G401 (cell line): ENCODE results near the gene ADGRG7. TPM values are rescaled to one million over a fixed set of nuclear protein-coding genes. Genes with fewer than 3 reads are reported as not detected.

ENCODE experiments used
- DNase-seq: peaks from one replicate; pipeline ENCODE4 v3.0.0-alpha.2; 2015; ENCODE audit warnings: low spot score
- in situ Hi-C: cut with HindIII; loops from 2 replicates; pipeline ENCODE4 v1.10.0; 2016; ENCODE audit warnings: low sequenced_read_pairs, mixed read lengths
- total RNA-seq: library from RNA; depleted of rRNA; stranded (reverse); fragments of >200 nt; shearing (Covaris generic); gene quantifications from 2 replicates; pipeline ENCODE4 v1.2.3, GENCODE V29; 2014

The ADGRG7 gene
- total RNA-seq, 1 experiment from 2014 or later: not detected

DNA sequence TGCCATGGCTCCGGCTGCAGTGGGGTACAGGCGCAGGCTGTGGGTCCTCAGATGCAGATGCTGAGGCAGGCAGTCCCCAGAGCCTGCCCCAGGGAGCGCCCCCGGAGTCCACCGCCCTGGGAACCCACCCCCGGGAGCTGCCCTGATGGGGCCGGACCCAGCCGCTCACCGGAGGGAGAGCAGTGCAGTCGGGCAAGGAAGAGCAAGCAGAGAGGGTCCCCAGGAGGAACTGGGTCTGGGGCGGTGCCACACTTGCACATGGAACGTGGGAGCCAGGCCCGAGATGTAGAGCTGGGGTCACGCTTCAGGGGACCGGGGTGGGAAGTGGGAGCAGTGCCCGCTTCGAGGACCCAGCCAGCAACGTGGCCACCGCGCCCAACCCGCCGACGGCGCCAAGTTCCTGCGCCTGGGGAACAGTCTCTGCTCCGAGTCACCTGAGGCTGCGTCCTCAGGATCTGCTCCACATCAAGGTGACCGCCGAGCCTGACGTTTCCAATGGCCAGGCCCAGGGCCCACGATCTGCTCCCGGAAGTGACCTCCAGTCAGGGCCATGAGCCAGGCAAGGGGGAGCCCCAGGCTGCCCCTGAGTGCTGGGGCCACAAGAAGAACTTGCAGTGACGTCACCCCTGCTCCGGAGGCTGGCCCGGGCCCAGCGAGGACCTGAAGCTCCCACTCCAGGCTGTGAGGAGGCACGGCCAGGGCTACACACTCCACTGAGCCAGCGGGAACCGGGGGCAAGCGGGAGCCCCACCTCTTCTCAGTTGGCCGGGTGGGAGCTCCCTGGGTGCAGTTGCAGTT is 72.9 kb downstream of the ADGRG7 start:
- in situ Hi-C loops: no loop called here
- DNase-seq: no peak

- in situ Hi-C loops: no loop called here
- DNase-seq: no peak
Measured at GRCh38 chr3:100682854-100683760, 73.7 kb downstream of the ADGRG7 start.

DNA sequence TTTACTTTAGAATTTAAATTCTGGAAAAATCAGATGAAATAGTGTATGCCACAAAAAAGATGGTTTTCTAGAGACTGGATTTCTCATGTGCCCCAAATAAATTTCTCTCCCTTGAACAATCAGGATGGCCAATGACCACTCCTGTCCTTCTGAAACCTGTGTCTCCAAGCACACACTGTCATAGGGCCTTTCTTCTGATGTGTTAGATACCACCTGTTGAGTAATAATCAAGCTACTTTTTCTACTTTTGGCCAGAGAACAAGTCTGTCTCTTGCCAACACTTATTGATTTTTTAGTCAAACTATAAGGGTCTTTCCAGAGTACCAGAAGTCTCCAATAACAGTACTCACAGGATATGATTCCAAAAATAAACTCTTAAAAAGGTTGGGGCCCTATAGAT is 83.8 kb downstream of the ADGRG7 start:
- no peak for DNase-seq
- in situ Hi-C loops: no loop called here

- in situ Hi-C loops: no loop called here
- no peak for DNase-seq
Measured at GRCh38 chr3:100695696-100696095, 86.3 kb downstream of the ADGRG7 start.

- DNase-seq: no peak
- in situ Hi-C loops: no loop called here
Measured at GRCh38 chr3:100696161-100696560, 86.8 kb downstream of the ADGRG7 start.

GRCh38 chr3:100697172-100697571 is 87.8 kb downstream of the ADGRG7 start:
- DNase-seq: no peak
- in situ Hi-C loops: no loop called here

- in situ Hi-C loops: no loop called here
- no peak for DNase-seq
Measured at GRCh38 chr3:100697723-100698285, 88.4 kb downstream of the ADGRG7 start.

DNA sequence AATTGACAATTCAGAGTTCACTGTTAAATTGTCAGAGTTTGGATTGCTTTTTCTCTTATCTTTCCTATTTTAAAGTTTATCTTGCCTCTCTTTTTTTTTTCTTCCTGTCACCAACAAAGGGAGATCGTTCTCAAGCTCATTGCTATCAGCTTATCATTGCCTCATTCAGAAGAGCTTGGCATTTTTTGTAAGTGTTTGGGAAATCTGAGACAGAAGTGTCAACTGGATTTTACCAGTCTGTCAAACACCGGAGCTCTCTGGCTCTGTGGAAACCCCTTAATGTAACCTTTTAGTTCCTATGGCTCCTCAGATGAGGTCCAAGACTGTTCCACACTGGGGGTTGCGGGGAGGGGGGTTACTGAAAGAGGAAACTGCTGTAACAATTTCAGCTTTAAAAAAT is 89.3 kb downstream of the ADGRG7 start:
- no peak for DNase-seq
- in situ Hi-C loops: no loop called here

GRCh38 chr3:100700708-100701107 is 91.3 kb downstream of the ADGRG7 start:
- in situ Hi-C loops: no loop called here
- no peak for DNase-seq

GRCh38 chr3:100702082-100702979 is 92.9 kb downstream of the ADGRG7 start:
- DNase-seq: no peak
- in situ Hi-C loops: no loop called here

DNA sequence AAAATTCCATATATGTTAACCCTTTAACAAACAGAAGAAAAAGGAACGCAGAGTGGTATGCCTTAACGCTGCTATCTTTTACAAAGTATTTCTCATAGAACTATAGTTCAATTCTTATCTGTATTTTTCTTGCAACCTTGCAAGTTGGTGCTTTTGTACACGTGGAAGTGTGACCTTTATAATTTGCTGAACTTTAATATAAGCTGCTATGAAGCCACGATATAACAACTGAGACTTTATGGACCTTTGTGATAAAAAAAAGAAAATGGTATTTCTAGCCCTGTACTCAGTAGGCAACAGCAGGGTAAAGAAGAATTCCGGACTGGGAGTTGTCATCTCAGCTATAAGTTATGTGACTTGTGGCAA is 93.6 kb downstream of the ADGRG7 start:
- in situ Hi-C loops: no loop called here
- no peak for DNase-seq

GRCh38 chr3:100703865-100704264 is 94.5 kb downstream of the ADGRG7 start:
- DNase-seq: no peak
- in situ Hi-C loops: no loop called here

GRCh38 chr3:100706365-100706764 is 97.0 kb downstream of the ADGRG7 start:
- DNase-seq: no peak
- in situ Hi-C loops: no loop called here

GRCh38 chr3:100708644-100708988 is 99.2 kb downstream of the ADGRG7 start:
- in situ Hi-C loops: no loop called here
- DNase-seq: no peak

- in situ Hi-C loops: no loop called here
- DNase-seq: peak; percentile 96
Measured at GRCh38 chr3:100708989-100709841, 99.8 kb downstream of the ADGRG7 start, which contains the start of gene TFG. TFG (plus strand) TSS chr3:100709494; CDS start chr3:100713686, 4,192 bp downstream.

DNA sequence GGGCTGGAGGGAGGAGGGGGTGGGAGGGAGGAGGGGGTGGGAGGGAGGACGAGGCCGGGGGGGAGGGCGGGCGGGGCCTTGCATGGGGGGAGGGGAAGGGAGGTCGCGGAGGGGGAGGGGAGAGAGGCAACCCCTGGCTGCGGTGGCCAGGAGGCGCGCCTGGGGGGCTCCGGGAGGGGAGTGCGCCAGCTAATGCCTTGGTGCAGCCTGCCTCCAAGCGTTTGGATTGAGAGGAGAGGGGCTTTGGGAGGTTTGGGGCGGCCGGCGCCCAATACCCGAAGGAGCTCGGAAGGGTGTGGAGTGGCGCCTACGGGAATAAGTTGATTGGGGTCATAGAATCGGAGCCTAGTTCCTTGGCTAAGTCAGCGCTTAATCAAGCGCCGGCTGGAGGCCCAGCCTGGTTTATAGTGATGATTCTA is 100.5 kb downstream of the ADGRG7 start:
- DNase-seq: no peak
- in situ Hi-C loops: no loop called here

DNA sequence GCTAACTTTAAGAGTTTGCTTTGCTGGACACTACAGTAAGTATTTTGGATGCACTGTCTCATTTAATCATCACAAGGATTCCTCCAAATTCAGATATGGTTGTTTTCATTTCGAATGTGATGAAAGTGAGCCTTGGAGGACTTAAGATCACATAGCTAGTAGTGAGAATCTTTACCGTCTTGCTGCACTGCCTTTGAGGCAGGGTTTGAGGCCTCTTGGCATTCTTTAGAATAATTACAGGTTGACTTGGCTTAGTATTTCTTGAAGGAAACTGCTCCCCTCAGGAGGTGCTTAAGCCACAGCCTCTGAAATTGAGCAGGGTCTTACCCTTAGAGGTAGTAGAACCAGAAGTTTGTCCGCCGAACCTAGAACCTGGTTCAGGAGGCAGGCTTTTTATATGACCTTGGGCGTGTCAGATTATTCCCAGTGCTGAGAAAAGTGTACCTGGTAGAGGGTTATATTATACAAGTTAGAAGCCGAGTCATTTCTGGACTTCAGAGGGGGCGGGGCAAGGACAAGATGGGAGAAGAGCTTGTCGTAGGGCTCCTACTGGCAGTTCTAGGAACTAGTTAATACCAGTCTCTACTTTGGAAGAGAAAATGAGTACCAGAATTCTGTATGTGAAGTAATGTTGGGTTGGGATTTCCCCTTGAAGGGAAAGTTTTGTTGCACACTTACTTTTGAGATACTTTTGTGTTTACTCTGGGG is 101.0 kb downstream of the ADGRG7 start:
- in situ Hi-C loops: no loop called here

GRCh38 chr3:100715176-100715575 is 105.8 kb downstream of the ADGRG7 start:
- in situ Hi-C loops: no loop called here
- DNase-seq: no peak

More for the DNA sequence above, 101.0 kb downstream of the ADGRG7 start:
- DNase-seq: peak; percentile 25
